T47D (cell line): ENCODE measurements around the gene PSMD13.
A peak's percentile ranks its signal among the peaks of the same experiment; 100 is the strongest.

Experiments used
- DNase-seq, 2 experiments: peaks; one replicate each; pipeline versions ENCODE4 v3.0.0 to v3.0.0-alpha.2; 2011 to 2012; ENCODE audit warnings: low read depth in 1 of 2, low spot score in 1 of 2
- JUND ChIP-seq: IDR thresholded peaks from 2 replicates; pipeline ENCODE4 v1.6.1; 2012; ENCODE audit warnings: low read depth
- in situ Hi-C: cut with HindIII; loops from 2 replicates; pipeline ENCODE4 v1.10.0; 2016; ENCODE audit warnings: low sequenced_read_pairs, low pct_unique_long_range_greater_than_20kb

Gene PSMD13

GRCh38 chr11:207863-208180 is 29.0 kb upstream of the PSMD13 start:
- TF ChIP-seq JUND, result no peak
- peak; percentile 21 to 22 for DNase-seq
- in situ Hi-C loops, result no loop called here

DNA sequence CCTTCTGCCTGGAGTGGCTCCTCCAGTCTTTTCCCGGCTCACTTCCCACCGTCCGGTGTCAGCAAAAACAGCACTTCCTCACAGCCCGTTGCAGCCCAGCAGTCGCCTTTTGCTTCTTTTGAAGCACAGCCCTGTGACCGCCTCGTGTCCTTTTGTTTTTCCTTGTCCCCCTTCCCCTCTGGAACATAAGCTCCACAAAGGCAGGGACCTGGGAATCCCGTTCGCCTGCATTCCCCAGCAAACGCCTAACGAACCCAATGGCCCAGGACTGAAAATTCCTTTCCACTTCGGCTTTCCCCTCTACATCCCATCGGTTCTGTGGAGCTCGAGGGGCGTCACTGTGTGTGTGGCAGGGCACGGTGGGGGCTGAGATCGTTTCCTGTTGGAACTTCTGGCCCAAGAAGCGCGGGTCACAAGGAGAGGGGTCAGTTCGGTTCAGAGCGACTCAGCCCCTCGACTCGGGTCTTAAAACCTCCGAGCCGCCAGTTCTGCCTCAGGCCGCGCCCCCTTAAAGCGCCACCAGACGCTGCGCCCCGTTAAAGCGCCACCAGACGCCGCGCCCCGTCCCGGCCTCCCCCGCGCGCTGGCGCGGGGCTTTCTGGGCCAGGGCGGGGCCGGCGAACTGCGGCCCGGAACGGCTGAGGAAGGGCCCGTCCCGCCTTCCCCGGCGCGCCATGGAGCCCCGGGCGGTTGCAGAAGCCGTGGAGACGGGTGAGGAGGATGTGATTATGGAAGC is 28.4 kb upstream of the PSMD13 start:
- no peak for TF ChIP-seq JUND
- peak; percentile 69 to 80 for DNase-seq
- in situ Hi-C loops, result no loop called here

DNA sequence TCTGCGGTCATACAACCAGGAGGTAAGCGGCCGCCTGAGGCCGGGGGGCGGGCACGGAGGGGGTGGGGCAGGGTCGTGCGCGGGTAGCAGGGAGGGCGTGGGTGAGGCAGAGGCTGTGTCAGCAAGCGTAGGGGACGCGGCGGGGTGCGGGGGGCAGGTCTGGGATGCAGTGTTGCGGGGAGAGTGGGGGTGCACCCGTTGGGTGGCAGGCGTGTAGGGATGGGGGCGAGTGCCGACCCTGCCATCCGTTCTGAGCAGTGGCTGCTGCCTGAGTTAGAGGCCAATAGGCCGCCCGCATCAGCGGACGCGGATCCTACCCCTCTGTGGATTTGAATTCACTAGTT is 27.9 kb upstream of the PSMD13 start:
- DNase-seq, result no peak
- in situ Hi-C loops, result no loop called here
- no peak for TF ChIP-seq JUND

GRCh38 chr11:209275-210121 is 27.3 kb upstream of the PSMD13 start:
- TF ChIP-seq JUND, result no peak
- no peak for DNase-seq
- in situ Hi-C loops, result no loop called here

GRCh38 chr11:210122-210802 is 26.5 kb upstream of the PSMD13 start:
- DNase-seq, result no peak
- in situ Hi-C loops, result no loop called here
- TF ChIP-seq JUND, result no peak

DNA sequence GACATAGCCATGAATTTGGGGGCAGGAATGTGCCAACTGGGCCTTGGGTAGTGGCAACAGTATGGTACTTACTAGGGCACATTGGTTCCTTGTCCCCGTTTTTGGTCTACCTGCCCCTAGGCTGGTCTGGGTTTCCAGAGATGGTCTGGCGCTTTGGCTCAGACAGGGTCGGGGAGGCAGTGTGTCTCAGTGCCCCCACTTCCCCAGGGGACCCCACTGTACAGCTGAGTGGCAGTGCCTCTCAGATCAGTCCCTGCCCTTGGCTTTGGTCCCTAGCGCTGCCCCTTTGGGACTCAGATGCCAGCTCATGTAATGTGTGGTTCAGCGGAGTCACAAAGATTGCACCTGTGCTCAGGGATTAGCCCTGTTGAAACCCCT is 26.0 kb upstream of the PSMD13 start:
- no peak for TF ChIP-seq JUND

GRCh38 chr11:211295-211694 is 25.5 kb upstream of the PSMD13 start:
- in situ Hi-C loops, result no loop called here
- TF ChIP-seq JUND, result no peak

More for the DNA sequence above, 26.0 kb upstream of the PSMD13 start:
- in situ Hi-C loops, result no loop called here
- DNase-seq, result no peak

GRCh38 chr11:211741-212140 is 25.0 kb upstream of the PSMD13 start:
- in situ Hi-C loops, result no loop called here

More at GRCh38 chr11:211295-211694, 25.5 kb upstream of the PSMD13 start:
- DNase-seq, result no peak

GRCh38 chr11:212150-213100 is 24.4 kb upstream of the PSMD13 start:
- in situ Hi-C loops, result no loop called here
- no peak for DNase-seq
- TF ChIP-seq JUND, result no peak

More at GRCh38 chr11:211741-212140, 25.0 kb upstream of the PSMD13 start:
- no peak for TF ChIP-seq JUND
- no peak for DNase-seq

GRCh38 chr11:213111-213510 is 23.7 kb upstream of the PSMD13 start:
- in situ Hi-C loops, result no loop called here
- DNase-seq, result no peak
- no peak for TF ChIP-seq JUND

- DNase-seq, result no peak
- no peak for TF ChIP-seq JUND
- in situ Hi-C loops, result no loop called here
Measured at GRCh38 chr11:214083-214482, 22.7 kb upstream of the PSMD13 start.

GRCh38 chr11:215581-216037 is 21.2 kb upstream of the PSMD13 start:
- DNase-seq, result no peak
- in situ Hi-C loops, result no loop called here
- no peak for TF ChIP-seq JUND
